ENCODE results near the gene SEPTIN12.

DNA sequence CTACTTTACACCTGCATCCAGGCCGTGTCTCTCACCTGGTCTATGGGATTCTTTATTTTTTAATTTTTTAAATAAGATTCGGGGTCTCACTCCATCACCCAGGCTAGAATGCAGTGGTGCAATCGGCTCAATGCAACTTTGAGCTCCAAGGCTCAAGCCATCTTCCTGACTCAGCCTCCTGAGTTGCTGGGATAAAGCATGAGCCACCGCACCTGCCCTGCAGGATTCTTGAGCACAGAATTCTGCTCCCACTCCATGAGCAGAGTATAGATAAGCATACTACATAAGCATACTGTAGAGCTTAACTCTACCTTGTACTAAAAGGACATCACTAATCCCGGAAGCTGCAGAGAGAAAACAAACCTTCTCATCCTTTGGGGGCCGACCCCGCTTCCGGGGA lies 43.5 kb upstream of the SEPTIN12 start:
- no peak for TF ChIP-seq CTCF (IDR thresholded peaks at IDR 0.05)
- TF ChIP-seq EP300 (IDR thresholded peaks at IDR 0.05), result no peak

All from ovary (tissue), 3 donors.